Cardiac ventricle fibroblast (primary cell): Measurements from ENCODE around the gene PANK3. TPM values are rescaled to one million over a fixed set of nuclear protein-coding genes. Genes with fewer than 3 reads are reported as not detected.

Experiments
- total RNA-seq: library from RNA; depleted of rRNA; stranded (reverse); fragments of >200 nt; gene quantifications from 2 replicates; pipeline ENCODE4 v1.2.3, GENCODE V29; 2015

The PANK3 gene
- 20.0 and 25.1 TPM in 2 replicates for total RNA-seq

GRCh38 chr5:168578538-168579487 lies at the start of gene PANK3:
TSS of gene PANK3 (minus strand) at chr5:168579368. CDS start at chr5:168579283, 85 bp downstream.

DNA sequence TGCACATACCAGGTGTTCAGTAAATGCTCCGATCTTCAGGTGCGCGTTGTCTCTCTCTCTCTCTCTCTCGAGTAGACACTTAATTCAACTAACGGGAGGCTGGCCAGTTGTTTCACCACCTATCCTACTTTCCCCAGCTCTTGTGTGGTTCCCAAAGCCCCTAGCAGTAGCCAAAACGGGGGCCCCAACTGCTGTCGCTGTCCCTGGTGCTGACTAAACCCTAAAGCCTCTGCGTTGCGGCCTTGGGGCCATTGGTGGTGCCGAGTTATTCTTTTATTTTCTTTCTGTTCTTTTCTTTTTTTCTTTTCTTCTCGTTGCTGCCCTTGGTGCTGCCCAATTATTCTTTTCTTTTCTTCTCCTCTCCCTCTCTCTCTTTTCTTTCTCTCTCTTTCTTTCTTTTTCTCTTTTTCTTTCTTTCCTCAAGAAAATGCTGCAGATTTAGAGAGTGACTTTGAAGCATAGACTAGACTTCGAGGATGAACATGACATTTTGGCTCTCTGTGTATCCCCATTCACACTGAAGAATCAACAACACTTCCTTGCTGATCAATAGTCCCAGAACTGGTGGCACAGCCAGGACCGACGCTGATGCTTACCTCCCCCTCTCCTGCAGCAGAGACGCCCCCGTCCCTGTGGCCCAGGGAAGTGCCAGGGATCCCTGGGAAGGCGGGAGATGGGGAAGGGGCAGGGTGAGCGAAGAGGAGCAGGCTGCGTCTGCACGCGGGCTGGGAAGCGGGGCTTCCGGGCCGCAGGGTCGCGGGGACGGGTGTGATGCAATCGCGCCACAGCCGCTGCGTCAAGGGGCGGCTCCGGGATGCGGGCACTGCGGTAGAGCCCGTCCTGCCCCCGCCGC lies 50.4 kb downstream of the PANK3 start, which contains the start of gene FBLL1:
FBLL1 (plus strand) TSS at position 785 of the 853 bp plus-strand sequence. CDS start 200 bp downstream, outside the sequence.

Other genes with a start within 250 kb of the PANK3 start
- 81.3 and 86.7 TPM in 2 replicates for gene RARS1, start 92.9 kb downstream of the PANK3 start, total RNA-seq
- 0.29 and 0.56 TPM in 2 replicates for gene FBLL1, start 50.1 kb downstream of the PANK3 start, total RNA-seq